Activated T-cell treated with anti-CD3 and anti-CD28 coated beads, Interleukin-2, amount 50 U/mL, for 24 hours (primary cell): ENCODE data around the gene CNNM2.
A peak's percentile ranks its signal among the peaks of the same experiment; 100 is the strongest.

ENCODE experiments used
- DNase-seq: peaks from one replicate; pipeline ENCODE4 v3.0.0-alpha.2; 2020
- H3K27ac Mint-ChIP-seq: 2 replicates; pipeline ENCODE4 v1.8.0; 2020; ENCODE audit warnings: mild to moderate bottlenecking, mixed read lengths
- H3K27me3 Mint-ChIP-seq: 2 replicates; pipeline ENCODE4 v1.8.0; 2020; ENCODE audit warnings: mixed read lengths
- H3K36me3 Mint-ChIP-seq: 2 replicates; pipeline ENCODE4 v1.8.0; 2020; ENCODE audit warnings: low read depth, mixed read lengths
- H3K4me1 Mint-ChIP-seq: 2 replicates; pipeline ENCODE4 v1.8.0; 2020; ENCODE audit warnings: low read depth, mixed read lengths
- H3K4me3 Mint-ChIP-seq: 2 replicates; pipeline ENCODE4 v1.8.0; 2020; ENCODE audit warnings: mild to moderate bottlenecking, moderate library complexity, mixed read lengths
- H3K9me3 Mint-ChIP-seq: 2 replicates; pipeline ENCODE4 v1.8.0; 2020; ENCODE audit warnings: mixed read lengths

The CNNM2 gene

DNA sequence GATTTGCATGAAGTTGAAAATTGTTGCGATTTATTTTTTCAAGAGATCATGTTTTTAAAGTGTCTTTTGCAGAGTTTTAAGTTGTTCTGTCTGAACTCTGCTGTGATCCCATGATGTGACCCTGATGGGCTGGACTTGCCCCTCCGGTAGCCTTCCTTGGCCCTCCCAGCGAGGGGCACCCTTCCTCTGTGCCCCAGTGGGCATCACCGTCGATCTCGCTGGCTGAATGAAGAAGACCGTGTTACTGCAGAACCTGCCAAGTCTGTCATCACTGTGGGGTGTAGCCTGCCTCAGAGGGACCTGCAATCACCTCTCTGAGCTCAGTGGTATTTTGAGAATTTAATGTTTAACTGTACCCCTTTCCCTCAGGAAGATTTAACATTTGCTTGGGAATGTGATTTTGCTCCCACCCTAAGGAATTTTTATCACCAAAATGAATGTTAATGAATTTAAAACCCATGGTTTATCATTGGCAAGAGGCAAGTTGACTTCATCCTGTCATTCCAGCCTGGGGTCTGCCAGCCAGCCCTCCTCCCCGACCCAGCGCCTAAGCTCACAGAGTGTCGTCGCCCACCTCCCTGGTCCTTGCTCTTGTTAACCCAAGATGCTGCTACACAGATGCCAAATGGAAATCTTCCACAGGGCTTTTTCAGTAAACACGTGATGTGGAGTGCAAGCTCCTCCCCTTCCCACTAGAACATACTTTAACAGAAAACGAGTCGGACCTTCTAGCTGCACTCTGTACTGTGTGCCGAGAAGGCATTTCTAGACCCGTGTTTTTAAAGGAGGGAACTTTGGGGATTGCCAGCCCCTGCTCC, 159.6 kb downstream of the CNNM2 start:
- H3K27me3 Mint-ChIP-seq, result no peaks in the 10 kb centered on the region
- H3K36me3 Mint-ChIP-seq, result peaks cover 21% of the 10 kb centered on the region
- no peaks in the 10 kb centered on the region for H3K4me1 Mint-ChIP-seq
- H3K27ac Mint-ChIP-seq, result peak overlapping the region; percentile 23
- H3K9me3 Mint-ChIP-seq, result no peaks in the 10 kb centered on the region
- no peak for DNase-seq
- H3K4me3 Mint-ChIP-seq, result no peak overlapping the region

DNA sequence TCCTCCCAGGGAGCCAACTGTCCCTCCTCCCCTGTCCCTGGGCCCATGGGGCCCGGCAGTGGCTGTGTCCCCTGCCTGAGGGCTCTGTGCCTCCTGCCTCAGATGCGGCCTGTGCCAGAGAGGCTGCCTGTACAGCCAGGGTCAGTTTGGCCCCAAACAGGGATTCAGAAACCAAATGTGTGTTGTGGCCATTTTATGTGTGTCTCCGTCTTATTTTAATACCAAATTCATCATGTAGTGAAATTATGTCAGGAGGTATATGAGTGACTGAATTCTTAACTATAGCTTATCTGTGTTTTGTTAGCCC, 160.2 kb downstream of the CNNM2 start:
- no peaks in the 10 kb centered on the region for H3K27me3 Mint-ChIP-seq
- peaks cover 22% of the 10 kb centered on the region for H3K36me3 Mint-ChIP-seq
- no peak overlapping the region for H3K27ac Mint-ChIP-seq
- no peaks in the 10 kb centered on the region for H3K9me3 Mint-ChIP-seq
- no peak for DNase-seq
- no peaks in the 10 kb centered on the region for H3K4me1 Mint-ChIP-seq
- H3K4me3 Mint-ChIP-seq, result no peak overlapping the region

DNA sequence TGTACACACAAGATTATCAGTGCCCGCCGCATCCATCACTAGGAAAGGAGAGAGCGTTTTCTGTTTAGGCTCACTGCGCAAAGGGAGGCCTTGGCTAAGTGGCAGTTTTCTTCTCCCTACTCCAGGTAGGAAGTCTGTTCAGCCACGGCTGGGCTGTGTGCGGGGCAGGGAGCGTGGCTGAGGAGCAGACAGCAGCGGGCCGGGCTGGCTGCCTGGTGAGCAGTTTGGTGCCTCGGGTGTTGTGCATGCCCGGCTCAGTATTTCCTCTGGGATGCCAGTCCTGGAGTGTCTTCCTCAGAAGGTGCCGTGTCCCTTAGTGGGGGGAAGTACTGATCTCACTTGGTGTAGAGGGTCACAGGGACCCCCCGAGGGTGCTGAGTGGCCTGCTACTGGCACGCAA, 160.6 kb downstream of the CNNM2 start:
- Mint-ChIP-seq H3K27ac (no peak overlapping the region), H3K36me3 (peaks cover 24% of the 10 kb centered on the region)

DNA sequence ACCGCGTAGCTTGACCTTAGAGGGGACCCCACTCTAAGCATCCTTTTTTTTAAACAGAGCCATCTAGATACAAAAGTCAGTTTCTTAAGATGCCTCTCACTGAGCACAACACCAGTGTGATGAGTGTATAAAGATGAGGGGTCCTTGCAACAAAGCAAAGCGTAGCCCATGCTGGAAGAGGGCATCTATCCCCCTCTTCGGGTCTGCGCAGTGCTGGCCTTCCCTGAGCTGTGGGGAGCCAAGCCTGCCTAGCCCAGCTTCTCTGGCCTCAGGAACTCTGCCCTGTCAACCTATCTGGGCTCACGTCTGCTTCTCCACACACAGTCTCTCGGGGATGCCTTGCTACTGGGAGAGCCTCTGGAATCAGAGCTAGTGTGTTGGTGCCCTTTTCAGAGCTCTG, 161.0 kb downstream of the CNNM2 start:
- Mint-ChIP-seq H3K4me3 (no peak overlapping the region), H3K36me3 (peaks cover 26% of the 10 kb centered on the region), H3K27ac (no peak overlapping the region), H3K4me1 (no peaks in the 10 kb centered on the region), H3K27me3 (no peaks in the 10 kb centered on the region), H3K9me3 (no peaks in the 10 kb centered on the region)
- no peak for DNase-seq

More for the DNA sequence above, 160.6 kb downstream of the CNNM2 start:
- no peak overlapping the region for H3K4me3 Mint-ChIP-seq
- DNase-seq, result no peak
- no peaks in the 10 kb centered on the region for H3K4me1 Mint-ChIP-seq
- H3K9me3 Mint-ChIP-seq, result no peaks in the 10 kb centered on the region
- H3K27me3 Mint-ChIP-seq, result no peaks in the 10 kb centered on the region

DNA sequence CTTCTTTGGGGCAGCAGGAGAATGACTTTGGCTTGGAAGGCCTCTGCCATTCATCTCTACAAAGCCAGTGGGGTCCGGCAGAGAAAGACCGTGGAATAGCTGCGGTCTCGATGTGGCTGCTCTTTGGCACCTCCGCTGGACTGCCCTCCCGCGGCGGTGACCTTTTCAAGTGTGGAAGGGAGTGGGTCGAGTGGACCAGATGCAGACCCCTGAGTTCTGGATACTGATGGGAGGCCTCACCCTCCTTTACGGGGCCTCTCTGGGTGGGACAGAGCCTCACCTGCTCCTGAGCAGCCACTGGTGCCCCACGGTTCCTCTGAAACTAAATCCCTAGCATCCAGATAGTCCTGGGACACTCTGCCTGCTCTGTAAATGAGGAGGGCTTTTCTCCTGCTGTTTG, 161.9 kb downstream of the CNNM2 start:
- Mint-ChIP-seq H3K36me3 (peaks cover 28% of the 10 kb centered on the region), H3K4me1 (no peaks in the 10 kb centered on the region), H3K27ac (no peak overlapping the region), H3K4me3 (no peak overlapping the region), H3K27me3 (no peaks in the 10 kb centered on the region), H3K9me3 (no peaks in the 10 kb centered on the region)
- DNase-seq, result no peak

- Mint-ChIP-seq H3K27me3 (no peaks in the 10 kb centered on the region), H3K36me3 (peaks cover 37% of the 10 kb centered on the region), H3K9me3 (no peaks in the 10 kb centered on the region), H3K27ac (peak overlapping the region; percentile 3), H3K4me3 (no peak overlapping the region), H3K4me1 (no peaks in the 10 kb centered on the region)
- no peak for DNase-seq
Measured at GRCh38 chr10:103080891-103081581, 162.9 kb downstream of the CNNM2 start.

DNA sequence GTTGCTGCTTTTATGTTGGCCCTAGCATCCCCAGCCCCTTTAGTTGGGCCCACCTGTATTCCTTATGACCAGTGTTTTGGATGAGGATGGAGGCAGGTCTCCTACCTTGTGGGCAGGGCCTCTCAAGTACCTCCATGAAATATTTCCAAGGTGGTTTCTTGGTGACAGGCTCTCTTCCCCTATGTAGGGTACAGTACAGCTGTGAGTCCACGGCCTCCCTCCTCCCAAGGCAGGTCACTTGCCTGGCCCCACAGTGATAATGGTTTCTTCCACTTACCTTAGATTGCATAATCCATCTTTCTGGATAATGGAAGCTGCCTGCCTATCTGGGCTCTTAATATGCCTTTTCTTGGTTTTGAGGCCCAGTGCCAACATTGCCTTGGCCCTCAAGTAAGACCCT, 164.6 kb downstream of the CNNM2 start:
- Mint-ChIP-seq H3K4me3 (no peak overlapping the region), H3K4me1 (no peaks in the 10 kb centered on the region), H3K27ac (no peak overlapping the region), H3K27me3 (no peaks in the 10 kb centered on the region), H3K9me3 (no peaks in the 10 kb centered on the region), H3K36me3 (peaks cover 37% of the 10 kb centered on the region)
- DNase-seq, result no peak

DNA sequence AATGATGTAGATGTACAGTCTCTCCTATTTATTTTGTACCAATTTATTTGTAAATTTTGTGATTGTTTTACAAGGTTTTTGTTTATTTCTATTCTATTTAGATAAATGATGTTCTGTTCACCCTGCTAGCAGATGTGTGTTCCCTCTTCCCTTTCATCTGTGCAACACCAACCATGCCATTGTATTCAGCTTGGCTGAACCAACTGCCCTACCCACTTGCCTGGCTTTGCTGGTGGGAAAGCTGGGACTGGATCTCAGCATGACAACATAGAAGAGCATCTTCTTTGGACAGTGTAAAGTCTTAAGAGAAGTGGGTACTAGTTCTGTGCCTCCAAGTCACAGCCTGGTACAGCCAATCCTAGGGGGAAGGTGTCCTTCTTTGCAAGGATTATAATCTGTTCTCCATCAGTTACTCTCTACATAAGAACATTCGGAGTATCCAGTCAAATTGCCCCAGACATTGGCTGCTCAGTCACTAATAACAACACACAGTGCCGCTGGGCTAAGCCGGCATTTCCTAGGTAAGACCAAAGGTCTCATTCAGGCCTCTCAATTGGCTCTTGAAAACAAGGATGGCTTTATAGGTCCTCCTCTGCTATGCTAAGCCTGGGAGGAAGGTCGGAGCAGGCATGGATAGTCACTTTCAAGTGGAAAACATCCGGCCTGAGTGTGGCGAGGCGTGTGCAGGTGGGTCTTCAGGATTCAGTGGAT, 165.3 kb downstream of the CNNM2 start:
- no peaks in the 10 kb centered on the region for H3K4me1 Mint-ChIP-seq
- no peak for DNase-seq
- no peaks in the 10 kb centered on the region for H3K27me3 Mint-ChIP-seq
- H3K9me3 Mint-ChIP-seq, result no peaks in the 10 kb centered on the region
- no peak overlapping the region for H3K4me3 Mint-ChIP-seq
- H3K27ac Mint-ChIP-seq, result peak overlapping the region; percentile 52
- peaks cover 41% of the 10 kb centered on the region for H3K36me3 Mint-ChIP-seq

DNA sequence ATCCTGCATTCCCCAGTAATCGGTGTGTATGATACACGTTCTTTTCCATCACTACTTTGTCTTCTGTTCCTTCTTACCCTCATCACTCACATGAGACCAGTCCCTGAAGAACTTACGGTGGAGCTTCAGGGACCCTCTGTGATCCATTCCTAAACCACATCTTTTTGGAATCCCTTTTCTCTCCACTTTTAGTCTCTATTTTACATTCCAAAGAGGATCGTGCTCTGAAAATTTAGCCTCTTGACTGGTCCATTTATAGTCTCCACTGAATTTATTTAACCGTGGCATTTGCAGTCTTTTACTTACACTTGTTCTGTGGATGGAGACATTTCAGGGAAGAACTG, 165.9 kb downstream of the CNNM2 start:
- DNase-seq, result no peak
- Mint-ChIP-seq H3K4me1 (no peaks in the 10 kb centered on the region), H3K36me3 (peaks cover 46% of the 10 kb centered on the region), H3K27ac (peak overlapping the region; percentile 41), H3K4me3 (no peak overlapping the region), H3K9me3 (no peaks in the 10 kb centered on the region), H3K27me3 (no peaks in the 10 kb centered on the region)

DNA sequence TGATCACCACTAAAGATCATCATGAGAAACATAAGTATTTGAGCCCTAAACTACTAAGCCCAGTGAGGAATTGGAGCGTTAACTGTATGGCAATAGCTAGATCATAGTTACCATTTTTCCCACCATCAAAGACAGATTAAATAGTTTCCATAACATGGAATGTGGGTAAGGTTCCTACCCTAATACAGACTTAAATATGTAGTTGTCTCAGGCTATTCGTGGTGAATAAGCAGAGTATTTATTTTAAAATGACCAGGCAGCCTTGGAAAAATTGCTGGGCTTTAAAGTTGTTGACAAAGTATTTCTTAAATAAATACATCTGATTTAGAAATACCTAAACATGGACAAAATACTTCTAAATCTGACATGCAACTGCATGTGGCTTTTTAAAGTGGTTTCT, 168.2 kb downstream of the CNNM2 start:
- no peak overlapping the region for H3K27ac Mint-ChIP-seq
- no peak overlapping the region for H3K4me3 Mint-ChIP-seq
- H3K27me3 Mint-ChIP-seq, result no peaks in the 10 kb centered on the region
- H3K4me1 Mint-ChIP-seq, result no peaks in the 10 kb centered on the region
- H3K9me3 Mint-ChIP-seq, result no peaks in the 10 kb centered on the region
- peaks cover 69% of the 10 kb centered on the region for H3K36me3 Mint-ChIP-seq
- no peak for DNase-seq

DNA sequence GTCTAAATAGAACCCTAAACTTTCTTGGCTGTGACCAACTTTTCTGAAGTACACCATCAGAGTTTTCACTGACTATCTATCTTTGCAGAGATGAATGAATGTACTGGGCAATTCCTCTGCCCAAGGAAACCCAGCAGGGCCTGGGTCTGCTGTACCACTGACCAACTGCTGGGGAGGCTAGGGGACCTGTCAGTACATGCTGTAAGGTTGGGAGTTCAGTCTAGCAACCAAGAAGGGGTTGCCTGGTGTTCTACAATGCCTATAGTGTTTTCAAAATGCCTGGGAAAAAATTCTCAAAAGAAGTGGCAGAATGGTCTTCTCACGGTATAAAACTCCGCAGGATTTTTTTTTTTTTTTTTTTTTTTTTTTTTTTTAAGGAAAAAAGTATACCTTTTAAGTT, 168.7 kb downstream of the CNNM2 start:
- Mint-ChIP-seq H3K36me3 (peaks cover 74% of the 10 kb centered on the region), H3K4me3 (no peak overlapping the region), H3K9me3 (no peaks in the 10 kb centered on the region)

GRCh38 chr10:103089493-103089892, 171.4 kb downstream of the CNNM2 start:
- H3K36me3 Mint-ChIP-seq, result peaks cover 95% of the 10 kb centered on the region
- no peak overlapping the region for H3K4me3 Mint-ChIP-seq
- no peaks in the 10 kb centered on the region for H3K27me3 Mint-ChIP-seq
- H3K9me3 Mint-ChIP-seq, result no peaks in the 10 kb centered on the region
- H3K4me1 Mint-ChIP-seq, result no peaks in the 10 kb centered on the region
- no peak for DNase-seq
- H3K27ac Mint-ChIP-seq, result peak overlapping the region; percentile 31

More for the DNA sequence above, 168.7 kb downstream of the CNNM2 start:
- Mint-ChIP-seq H3K27me3 (no peaks in the 10 kb centered on the region), H3K27ac (no peak overlapping the region), H3K4me1 (no peaks in the 10 kb centered on the region)
- DNase-seq, result no peak

DNA sequence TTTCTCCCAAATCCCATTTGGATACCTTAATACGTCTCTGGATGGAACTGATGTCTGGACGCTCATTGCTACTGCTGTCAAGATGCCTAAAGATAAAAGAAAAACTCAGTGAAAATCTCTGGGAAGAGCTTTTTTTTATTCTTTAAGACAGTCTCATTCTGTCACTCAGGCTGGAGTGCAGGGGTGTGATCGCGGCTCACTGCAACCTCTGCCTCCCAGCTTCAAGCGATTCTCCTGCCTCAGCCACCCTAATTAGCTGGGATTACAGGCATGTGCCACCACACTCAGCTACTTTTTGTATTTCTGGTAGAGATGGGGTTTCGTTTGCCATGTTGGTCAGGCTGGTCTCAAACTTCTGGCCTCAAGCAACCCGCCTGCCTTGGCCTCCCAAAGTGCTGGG, 172.8 kb downstream of the CNNM2 start:
- H3K4me3 Mint-ChIP-seq, result no peak overlapping the region
- H3K36me3 Mint-ChIP-seq, result peaks cover 93% of the 10 kb centered on the region
- H3K27ac Mint-ChIP-seq, result no peak overlapping the region
- peaks cover under 1% of the 10 kb centered on the region for H3K4me1 Mint-ChIP-seq
- H3K9me3 Mint-ChIP-seq, result no peaks in the 10 kb centered on the region
- no peaks in the 10 kb centered on the region for H3K27me3 Mint-ChIP-seq
- DNase-seq, result no peak

DNA sequence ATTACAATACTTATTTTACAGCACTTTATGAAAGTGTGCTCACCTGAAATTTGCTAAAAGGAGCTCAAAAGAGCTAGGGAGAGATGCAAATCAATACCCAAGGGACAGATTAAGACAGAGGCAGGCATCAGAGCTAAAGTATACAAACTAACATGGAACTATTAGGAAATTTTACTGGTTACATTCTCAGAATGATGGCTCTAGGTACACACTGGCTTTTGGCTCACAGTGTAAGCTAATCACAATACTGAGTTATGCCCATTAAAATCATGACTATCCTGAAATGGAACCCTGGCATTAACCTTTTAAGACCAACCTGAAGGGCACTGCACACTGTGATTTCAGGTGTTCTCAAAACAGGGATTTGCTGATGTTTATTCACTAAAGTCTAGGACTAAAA, 176.9 kb downstream of the CNNM2 start:
- DNase-seq, result no peak
- Mint-ChIP-seq H3K4me3 (no peak overlapping the region), H3K4me1 (peaks cover 8% of the 10 kb centered on the region), H3K27ac (no peak overlapping the region), H3K9me3 (no peaks in the 10 kb centered on the region), H3K36me3 (peaks cover 90% of the 10 kb centered on the region), H3K27me3 (no peaks in the 10 kb centered on the region)

DNA sequence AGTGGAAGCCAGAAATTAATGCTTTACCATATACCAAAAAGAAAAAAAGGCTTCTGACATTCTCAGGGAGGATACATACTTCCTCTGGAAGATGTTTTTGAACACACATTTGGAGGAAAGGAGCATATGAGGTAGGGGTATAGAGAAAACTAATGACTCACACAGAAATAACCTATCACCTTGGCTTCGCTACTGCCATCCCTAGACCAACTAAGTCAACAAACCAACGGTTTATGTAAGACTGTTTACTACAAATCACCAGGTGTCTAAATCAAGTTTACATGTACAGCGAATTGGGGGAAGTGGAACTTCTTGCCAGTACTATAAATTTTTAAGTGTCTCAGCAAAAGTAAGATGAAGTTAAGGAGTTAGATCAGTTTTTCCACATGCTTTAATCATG, 178.0 kb downstream of the CNNM2 start:
- peak overlapping the region; percentile 51 for H3K27ac Mint-ChIP-seq

More for the DNA sequence above, 178.0 kb downstream of the CNNM2 start:
- Mint-ChIP-seq H3K4me3 (no peak overlapping the region), H3K36me3 (peaks cover 88% of the 10 kb centered on the region), H3K4me1 (peaks cover 8% of the 10 kb centered on the region), H3K9me3 (no peaks in the 10 kb centered on the region), H3K27me3 (no peaks in the 10 kb centered on the region)
- no peak for DNase-seq
